NCI-H526 (cell line): ENCODE results near the gene ZNF593.
A peak's percentile ranks its signal among the peaks of the same experiment; 100 is the strongest.

Experiments
- DNase-seq, 2 experiments: peaks; one replicate each; lab custom pipeline; 2025; lab: John Stamatoyannopoulos, UW

ZNF593 gene

GRCh38 chr1:26148887-26149286 lies 20.8 kb upstream of the ZNF593 start:
- no peak for DNase-seq

- no peak for DNase-seq
These were observed 15.7 kb upstream of the ZNF593 start for GRCh38 chr1:26153966-26154532.

DNA sequence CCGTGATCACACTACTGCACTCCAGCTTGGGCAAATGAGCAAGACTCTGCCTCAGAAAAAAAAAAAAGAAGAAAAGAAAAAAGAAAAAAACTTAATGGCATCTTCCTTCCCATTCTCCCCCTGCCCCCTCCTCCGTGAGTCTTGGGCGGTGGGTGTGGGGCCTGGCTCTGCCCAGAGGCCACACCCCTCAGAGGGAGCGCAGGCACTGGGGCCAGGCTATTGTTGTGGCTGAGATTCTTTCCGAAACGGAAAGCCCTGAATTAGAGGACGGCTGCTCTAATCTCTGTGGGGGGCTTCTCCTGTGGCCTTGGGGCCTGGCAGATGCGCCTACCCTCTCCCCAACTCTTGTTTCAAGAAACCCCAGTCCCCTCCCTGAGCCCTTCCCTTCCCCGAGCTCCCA lies 15.0 kb upstream of the ZNF593 start:
- no peak for DNase-seq

- no peak for DNase-seq
These were observed 14.1 kb upstream of the ZNF593 start for GRCh38 chr1:26155370-26156284.

DNA sequence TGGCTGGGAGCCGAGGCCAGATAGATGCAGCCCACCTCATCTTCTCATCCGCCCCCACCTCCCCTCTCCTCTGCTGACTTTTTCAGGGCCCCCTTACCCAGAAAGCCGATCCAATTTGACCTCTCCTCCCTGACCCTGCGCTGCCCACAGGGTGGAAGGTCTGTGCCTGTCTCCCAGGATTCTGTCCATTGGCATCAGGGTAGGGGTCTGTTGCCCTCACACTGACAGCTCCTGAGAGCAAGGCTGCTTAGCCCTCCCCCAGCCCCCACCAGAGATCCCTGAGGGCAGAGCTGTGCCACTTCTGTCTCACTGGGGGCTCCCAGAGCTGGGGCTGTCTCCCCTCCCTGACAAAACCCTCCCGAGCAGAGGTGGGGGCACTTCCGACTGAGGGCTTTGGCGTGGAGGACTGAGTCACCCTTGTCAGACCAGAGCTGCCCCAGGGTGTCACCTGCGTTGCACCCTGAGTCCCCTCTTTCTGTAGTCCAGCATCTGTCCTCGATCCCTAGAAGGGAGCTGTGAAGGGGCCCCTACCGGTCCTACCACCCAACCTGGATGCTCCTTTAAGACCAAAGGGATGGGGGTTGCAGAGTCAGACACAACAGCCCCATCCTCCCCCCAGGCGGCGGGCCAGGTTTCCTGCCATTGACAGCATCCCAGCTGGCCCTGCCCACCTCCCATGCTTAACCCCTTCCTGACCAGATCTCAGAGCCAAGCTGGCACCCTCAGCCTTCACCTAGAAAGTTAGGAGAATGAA lies 13.2 kb upstream of the ZNF593 start:
- DNase-seq: no peak

DNA sequence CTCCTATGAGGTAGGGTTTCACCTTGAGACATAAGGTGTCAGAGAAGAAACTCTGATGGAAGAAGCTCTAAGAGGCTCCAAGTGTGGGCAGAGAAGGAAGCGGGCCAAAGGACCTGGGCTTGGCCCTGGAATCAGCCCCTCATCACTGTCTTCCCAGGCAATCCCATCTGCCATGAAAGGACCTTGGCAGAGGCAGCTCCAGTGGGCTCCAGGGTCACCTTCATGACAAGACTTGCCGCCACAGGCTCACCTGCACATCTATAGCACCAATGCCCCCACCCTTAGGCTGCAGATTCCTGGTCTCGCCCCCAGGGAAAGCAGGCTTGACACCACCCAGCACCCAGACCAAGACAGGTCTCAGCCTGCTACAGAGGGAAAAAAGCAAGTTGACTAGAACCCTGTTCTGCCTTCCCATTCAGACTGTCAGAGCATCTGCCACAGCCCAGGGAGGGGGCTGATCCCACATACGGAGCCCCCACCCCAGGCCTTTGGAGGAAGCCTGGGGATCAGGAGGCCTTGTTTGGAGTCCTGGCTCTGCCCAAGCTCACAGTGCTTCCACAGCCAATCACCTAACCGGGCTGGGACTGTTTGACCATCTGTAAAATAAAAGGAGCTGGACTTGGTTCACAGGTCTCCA lies 11.3 kb upstream of the ZNF593 start:
- no peak for DNase-seq

GRCh38 chr1:26158908-26159742 lies 10.6 kb upstream of the ZNF593 start, which contains the start of gene FAM110D:
Gene FAM110D (plus strand): TSS chr1:26159079. CDS start chr1:26161292, 2,213 bp downstream.
- DNase-seq: no peak

DNA sequence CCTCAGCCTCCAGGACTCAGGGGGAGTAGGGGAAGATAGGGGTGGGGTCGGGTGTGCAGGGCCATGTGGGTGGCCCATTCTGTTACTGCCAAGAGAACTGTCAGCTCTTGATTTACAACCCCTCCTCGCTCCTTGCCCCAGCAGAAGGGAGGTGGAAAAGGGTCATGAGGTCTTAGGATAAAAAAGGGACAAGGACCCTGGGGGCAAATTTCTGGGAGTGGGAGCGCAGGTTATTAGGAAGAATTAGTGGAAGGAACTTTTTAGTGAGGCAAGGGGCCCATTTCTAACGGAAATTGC lies 10.0 kb upstream of the ZNF593 start:
- DNase-seq: no peak

DNA sequence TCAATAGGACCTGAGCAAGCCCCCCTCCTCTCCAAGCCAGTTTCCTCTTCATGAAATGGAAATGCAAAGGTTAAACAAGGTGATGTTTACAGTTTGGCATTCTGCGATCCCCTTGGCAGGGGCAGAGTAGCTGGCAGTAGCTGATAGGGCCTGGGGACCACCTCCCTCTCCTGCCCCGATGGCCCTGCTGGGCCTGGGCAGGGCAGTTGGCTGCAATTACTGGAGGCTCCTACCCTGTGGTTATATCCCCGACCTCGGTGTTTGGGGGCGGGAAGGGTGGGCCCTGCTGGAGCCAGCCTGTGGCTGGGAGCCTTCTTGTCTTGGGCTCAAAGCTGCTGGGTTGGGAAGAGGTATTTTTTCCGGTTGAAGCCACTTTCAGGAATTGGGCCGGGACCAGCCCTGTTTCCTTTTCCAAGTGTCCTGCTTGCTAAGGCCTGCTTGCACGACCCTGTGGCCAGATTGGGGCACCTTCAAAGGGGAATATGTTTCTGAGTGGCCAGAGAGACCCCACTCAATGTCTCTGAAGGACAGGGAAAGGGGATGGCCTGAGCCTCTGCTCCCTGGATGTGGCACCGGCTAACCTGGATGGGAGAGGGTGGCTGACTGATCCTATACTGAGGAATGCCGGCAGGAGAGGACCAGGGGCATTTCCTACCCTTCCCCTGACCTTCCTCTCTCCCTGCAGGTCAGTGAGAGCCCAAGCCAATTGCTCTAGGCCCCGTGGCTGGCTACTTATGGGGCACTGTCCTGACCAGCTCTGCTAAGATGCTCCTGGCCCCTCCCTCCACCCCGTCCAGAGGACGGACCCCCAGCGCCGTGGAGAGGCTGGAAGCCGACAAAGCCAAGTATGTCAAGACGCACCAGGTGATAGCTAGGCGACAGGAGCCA lies 8.9 kb upstream of the ZNF593 start:
- DNase-seq: no peak

DNA sequence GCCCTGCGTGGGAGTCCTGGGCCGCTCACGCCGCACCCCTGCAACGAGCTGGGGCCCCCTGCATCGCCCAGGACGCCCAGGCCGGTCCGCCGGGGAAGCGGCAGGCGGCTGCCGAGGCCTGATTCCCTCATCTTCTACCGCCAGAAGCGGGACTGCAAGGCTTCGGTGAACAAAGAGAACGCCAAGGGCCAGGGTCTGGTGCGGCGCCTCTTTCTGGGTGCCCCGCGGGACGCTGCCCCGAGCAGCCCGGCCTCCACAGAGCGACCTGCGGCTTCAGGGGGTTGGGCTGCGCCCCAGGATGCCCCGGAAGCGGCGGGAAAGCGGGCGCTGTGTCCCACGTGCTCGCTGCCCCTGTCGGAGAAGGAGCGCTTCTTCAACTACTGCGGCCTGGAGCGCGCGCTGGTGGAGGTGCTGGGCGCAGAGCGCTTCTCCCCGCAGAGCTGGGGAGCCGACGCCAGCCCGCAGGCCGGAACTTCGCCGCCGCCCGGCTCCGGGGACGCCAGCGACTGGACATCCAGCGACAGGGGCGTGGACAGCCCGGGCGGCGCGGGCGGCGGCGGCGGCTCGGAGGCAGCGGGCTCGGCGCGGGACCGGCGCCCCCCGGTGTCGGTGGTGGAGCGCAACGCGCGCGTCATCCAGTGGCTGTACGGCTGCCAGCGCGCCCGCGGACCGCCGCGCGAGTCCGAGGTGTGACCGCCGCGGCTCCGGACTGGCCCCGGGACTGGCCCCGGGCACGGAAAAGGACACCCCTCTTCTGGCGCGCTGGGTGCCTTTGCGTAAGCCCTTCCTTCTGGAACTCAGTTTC lies 8.1 kb upstream of the ZNF593 start:
- peak; percentile 11 to 73 for DNase-seq

- DNase-seq: no peak
These were observed 7.4 kb upstream of the ZNF593 start for GRCh38 chr1:26162220-26162709.

GRCh38 chr1:26163684-26164035 lies 6.0 kb upstream of the ZNF593 start:
- no peak for DNase-seq

DNA sequence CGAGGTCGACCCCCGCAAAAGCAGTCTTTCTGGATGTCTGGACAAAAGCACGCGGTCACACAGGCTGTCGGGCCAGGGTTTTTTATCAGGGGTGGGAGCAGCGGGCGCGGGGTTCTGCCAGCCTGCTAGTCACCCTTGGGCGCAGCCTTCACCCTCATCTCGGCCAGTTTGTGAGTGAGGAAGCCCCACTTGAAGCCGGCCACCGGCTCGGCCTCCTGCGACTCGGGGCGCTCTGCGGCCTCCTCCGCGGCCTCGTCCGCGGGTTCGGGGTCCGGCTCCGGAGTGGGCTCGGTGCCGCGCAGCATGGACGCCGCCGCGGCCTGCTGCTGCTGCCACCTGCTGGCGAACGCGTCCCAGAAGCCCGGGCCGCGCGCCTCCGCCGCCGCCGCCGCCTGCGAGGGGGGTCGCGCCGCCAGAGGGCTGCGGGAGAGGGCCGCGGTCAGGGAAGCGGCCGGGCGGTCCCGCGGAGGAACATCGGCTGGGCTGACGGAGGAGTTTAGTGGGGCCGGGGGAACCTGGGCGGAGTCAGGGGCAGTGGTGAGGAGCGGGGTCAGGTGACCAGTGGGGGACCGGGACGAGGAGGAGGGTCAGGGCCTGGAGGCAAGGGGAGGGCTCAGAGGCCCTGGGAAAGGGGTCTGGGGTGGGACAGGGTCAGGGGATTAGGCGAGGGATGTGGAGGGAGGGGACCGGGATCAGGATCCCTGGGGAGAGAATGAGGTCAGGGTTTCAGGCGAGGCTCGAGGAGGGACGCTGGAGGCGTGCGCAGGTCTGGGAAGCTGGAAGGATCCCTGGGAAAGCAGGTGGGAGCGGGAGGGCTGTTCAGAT lies 5.5 kb upstream of the ZNF593 start:
- DNase-seq: peak in 1 of 2 experiments; percentile 59

DNA sequence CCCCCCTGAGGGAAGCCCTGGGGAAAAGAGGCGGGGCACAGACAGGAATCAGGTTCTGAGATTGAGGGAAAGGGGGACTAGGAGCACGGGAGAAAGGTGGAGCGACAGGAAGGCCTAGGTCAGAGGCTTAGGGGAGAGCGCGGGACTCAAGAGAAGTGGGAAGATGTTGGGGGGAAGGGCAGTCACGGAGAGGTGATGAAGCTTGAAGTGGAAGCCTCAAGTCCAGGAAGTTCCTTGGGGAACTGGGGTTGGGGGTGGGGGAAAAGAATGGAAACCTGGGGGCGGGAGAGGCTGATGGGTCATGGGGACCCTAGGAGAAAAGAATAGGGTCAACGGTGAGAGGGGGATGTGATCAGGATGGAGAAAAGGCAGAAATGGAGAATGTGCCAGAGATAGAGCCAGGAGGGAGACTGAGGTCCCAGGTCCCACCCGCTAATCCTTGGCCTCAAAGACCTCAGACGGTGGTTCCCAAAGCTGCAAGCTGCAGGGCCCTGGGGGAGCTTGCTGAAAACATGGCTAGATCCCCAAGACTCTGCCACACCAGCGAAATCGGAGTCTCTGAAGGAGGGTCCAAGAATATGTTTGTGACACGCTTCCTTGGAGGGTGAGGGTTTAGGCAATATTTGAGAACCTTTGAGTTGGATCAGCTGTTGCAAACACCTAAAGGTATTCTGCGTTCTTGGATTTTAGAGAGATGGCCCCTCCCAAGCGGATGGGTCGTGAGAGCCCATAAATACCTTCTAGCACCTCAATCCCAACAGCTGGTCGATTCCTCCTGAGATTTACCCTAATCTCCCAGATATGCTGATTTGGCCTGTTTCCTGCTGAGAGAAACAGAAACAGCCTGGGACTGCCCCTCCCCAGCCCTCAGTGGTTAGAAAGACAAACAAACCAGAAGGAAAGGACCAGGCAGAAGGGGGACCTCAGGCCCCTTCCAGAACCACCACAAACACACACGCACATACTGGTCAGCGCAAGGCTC lies 4.6 kb upstream of the ZNF593 start:
- no peak for DNase-seq

- DNase-seq: no peak
These were observed 2.9 kb upstream of the ZNF593 start for GRCh38 chr1:26166719-26167281.

- no peak for DNase-seq
These were observed 1.1 kb upstream of the ZNF593 start, which contains the start of gene C1orf232 for GRCh38 chr1:26168410-26169197. Gene C1orf232 (minus strand): TSS chr1:26168963. CDS start chr1:26168499, 464 bp downstream.
